Esophagus muscularis mucosa (tissue), 4 donors: ENCODE results near the gene IRF4.

Experiments used
- EP300 ChIP-seq: sonication (generic); formaldehyde crosslinking; IDR thresholded peaks from one replicate; pipeline ENCODE4 v1.6.1; 2017; ENCODE audit warnings: antibody characterized with exemption
- POLR2A ChIP-seq: fragments of 450-650 bp; IDR thresholded peaks from one replicate; pipeline ENCODE4 v1.6.1; 2017; ENCODE audit warnings: antibody characterized with exemption, moderate library complexity, mild to moderate bottlenecking, low read depth
- POLR2AphosphoS5 ChIP-seq, 2 donors: sonication (generic); formaldehyde crosslinking; IDR thresholded peaks; one replicate each; pipeline ENCODE4 v1.6.1; 2017; ENCODE audit warnings: antibody characterized with exemption in 2 of 2
- TF ChIP-seq, protein P1 (sequence below), 3 experiments: fragments of 200-600 bp in 2 of 3; fragments of 450-650 bp in 1 of 3; sonication (generic) in 2 of 3; IDR thresholded peaks; one replicate each; pipeline ENCODE4 v1.5.1; 2017 to 2019; ENCODE audit warnings: antibody characterized with exemption in 3 of 3, mild to moderate bottlenecking in 2 of 3, moderate library complexity in 1 of 3

GRCh38 chr6:455835-456234, 64.3 kb downstream of the IRF4 start:
- TF ChIP-seq EP300 (no peak), POLR2AphosphoS5 (IDR thresholded peaks at IDR 0.05) (no peak), POLR2A (no peak)
- TF ChIP-seq, protein P1, sequence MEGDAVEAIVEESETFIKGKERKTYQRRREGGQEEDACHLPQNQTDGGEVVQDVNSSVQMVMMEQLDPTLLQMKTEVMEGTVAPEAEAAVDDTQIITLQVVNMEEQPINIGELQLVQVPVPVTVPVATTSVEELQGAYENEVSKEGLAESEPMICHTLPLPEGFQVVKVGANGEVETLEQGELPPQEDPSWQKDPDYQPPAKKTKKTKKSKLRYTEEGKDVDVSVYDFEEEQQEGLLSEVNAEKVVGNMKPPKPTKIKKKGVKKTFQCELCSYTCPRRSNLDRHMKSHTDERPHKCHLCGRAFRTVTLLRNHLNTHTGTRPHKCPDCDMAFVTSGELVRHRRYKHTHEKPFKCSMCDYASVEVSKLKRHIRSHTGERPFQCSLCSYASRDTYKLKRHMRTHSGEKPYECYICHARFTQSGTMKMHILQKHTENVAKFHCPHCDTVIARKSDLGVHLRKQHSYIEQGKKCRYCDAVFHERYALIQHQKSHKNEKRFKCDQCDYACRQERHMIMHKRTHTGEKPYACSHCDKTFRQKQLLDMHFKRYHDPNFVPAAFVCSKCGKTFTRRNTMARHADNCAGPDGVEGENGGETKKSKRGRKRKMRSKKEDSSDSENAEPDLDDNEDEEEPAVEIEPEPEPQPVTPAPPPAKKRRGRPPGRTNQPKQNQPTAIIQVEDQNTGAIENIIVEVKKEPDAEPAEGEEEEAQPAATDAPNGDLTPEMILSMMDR (IDR thresholded peaks at IDR 0.05), result no peak
